Uterus (tissue), 2 donors: ENCODE data around the gene MLH1.

Experiments
- POLR2A ChIP-seq, 2 donors: fragments of 450-650 bp; IDR thresholded peaks; one replicate each; pipeline ENCODE4 v1.6.1; 2016; ENCODE audit warnings: antibody characterized with exemption in 2 of 2, mild to moderate bottlenecking in 1 of 2, moderate library complexity in 1 of 2
- TF ChIP-seq, protein P1 (sequence below), 4 experiments: fragments of 200-600 bp in 2 of 4; fragments of 450-650 bp in 2 of 4; sonication (generic) in 2 of 4; IDR thresholded peaks; one replicate each; pipeline ENCODE4 v1.5.1; 2016 to 2019; ENCODE audit warnings: antibody characterized with exemption in 4 of 4, mild to moderate bottlenecking in 2 of 4, moderate library complexity in 1 of 4

DNA sequence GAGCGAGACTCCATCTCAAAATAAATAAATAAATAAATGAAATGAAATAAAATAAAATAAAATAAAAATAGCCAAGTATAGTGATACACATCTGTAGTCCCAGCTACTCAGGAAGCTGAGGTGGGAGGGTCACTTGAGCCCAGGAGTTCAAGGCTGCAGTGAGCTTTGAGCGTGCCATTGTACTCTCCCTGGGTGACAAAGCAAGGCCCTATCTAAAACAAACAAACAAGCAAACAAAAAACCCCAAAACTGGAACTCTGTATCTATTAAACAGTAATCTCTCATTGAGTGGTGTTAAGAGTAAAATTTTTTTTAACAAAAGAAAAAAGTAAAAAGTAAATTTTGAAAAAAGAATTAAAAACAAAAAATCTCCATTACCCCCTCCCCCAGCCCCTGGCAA, 21.2 kb upstream of the MLH1 start:
- TF ChIP-seq, protein P1, sequence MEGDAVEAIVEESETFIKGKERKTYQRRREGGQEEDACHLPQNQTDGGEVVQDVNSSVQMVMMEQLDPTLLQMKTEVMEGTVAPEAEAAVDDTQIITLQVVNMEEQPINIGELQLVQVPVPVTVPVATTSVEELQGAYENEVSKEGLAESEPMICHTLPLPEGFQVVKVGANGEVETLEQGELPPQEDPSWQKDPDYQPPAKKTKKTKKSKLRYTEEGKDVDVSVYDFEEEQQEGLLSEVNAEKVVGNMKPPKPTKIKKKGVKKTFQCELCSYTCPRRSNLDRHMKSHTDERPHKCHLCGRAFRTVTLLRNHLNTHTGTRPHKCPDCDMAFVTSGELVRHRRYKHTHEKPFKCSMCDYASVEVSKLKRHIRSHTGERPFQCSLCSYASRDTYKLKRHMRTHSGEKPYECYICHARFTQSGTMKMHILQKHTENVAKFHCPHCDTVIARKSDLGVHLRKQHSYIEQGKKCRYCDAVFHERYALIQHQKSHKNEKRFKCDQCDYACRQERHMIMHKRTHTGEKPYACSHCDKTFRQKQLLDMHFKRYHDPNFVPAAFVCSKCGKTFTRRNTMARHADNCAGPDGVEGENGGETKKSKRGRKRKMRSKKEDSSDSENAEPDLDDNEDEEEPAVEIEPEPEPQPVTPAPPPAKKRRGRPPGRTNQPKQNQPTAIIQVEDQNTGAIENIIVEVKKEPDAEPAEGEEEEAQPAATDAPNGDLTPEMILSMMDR (IDR thresholded peaks at IDR 0.05) = no peak
- no peak for TF ChIP-seq POLR2A (IDR thresholded peaks at IDR 0.05)
